ENCODE measurements around the gene ZNF205. TPM values are rescaled to one million over a fixed set of nuclear protein-coding genes. Genes with fewer than 3 reads are reported as not detected.

The ZNF205 gene
- total and polyA plus RNA-seq, 9 of the 15 experiments (the other 6 are each of a cell fraction or from before 2014, with no cell fraction given), result 2.4 to 11.8 (median 5.1) TPM; not detected in 2

GRCh38 chr16:3097266-3097665 lies 15.1 kb upstream of the ZNF205 start:
- no TSS peak for BruUV-seq (replicated peaks)
- Histone ChIP-seq H3K27me3 (ENCODE audit: control insufficient read depth in 2 of 2, insufficient read depth in 2 of 2, low read length in 2 of 2) (peaks cover 0 to 6% of the 10 kb centered on the region in 2 experiments; a peak in 2 of 5 replicates), H3K79me2 (ENCODE audit: control insufficient read depth, insufficient read depth, low read length) (no peaks in the 10 kb centered on the region), H3K9me3 (replicated peaks; ENCODE audit: control insufficient read depth, insufficient read depth, low read depth, low read length) (no peaks in the 10 kb centered on the region), H2AFZ (ENCODE audit: low read depth, low read length) (no peak overlapping the region), H3K9me1 (ENCODE audit: control insufficient read depth, insufficient read depth, low read length) (no peaks in the 10 kb centered on the region), H3K9ac (ENCODE audit: insufficient read depth in 1 of 2, low read depth in 2 of 2, low read length in 2 of 2) (no peak overlapping the region), H3K4me1 (replicated peaks in 1 of 2; ENCODE audit: control insufficient read depth in 2 of 2, insufficient read depth in 2 of 2, low read length in 2 of 2) (peaks cover 19 to 34% of the 10 kb centered on the region in 2 experiments), H3K4me2 (ENCODE audit: insufficient read depth, low read length) (no peak overlapping the region), H4K20me1 (replicated peaks; ENCODE audit: control insufficient read depth, insufficient read depth, low read length) (no peaks in the 10 kb centered on the region), H3K36me3 (ENCODE audit: control insufficient read depth, insufficient read depth, low read length) (no peaks in the 10 kb centered on the region), H3K4me3 (no peak overlapping the region), H3K27ac (ENCODE audit: extremely low read depth, low read depth, low read length) (no peak overlapping the region)
- in situ Hi-C loops (cut with MboI), result no loop called here
- ChIA-PET CTCF (ENCODE audit: low intra/inter-chr PET ratio) (no interaction called here), POLR2A (interaction anchor here (0.6 to 1.3 kb wide), 4 partner anchors 14 to 1342 kb away, joined by 3 to 4 read pairs (median 4); no protein-coding TSS in a partner anchor)
- 15% methylated on average over 8 of the region's 8 CpGs for WGBS (ENCODE audit: insufficient coverage, low coverage, missing lambda C conversion rate)
- no peak for DNase-seq (ENCODE audit: extremely low read depth in 1 of 4, low spot score in 3 of 4)
- FAIRE-seq, result no peak
- ATAC-seq, result no peak
- intact Hi-C loops (cut with micrococcal nuclease), result no loop called here
- TF ChIP-seq NFRKB (IDR thresholded peaks at IDR 0.05; ENCODE audit: low read depth) (no peak), RBM14 (IDR thresholded peaks at IDR 0.05; ENCODE audit: borderline replicate concordance, insufficient read depth, low read depth, low read length) (no peak), ZNF511 (CRISPR knock-in tag; IDR thresholded peaks at IDR 0.05) (no peak), ESRRB (CRISPR knock-in tag; IDR thresholded peaks at IDR 0.05; ENCODE audit: borderline replicate concordance) (no peak), C11orf30 (IDR thresholded peaks at IDR 0.05; ENCODE audit: low read depth) (no peak), ZNF318 (IDR thresholded peaks at IDR 0.05; ENCODE audit: borderline replicate concordance in 1 of 2, low read depth in 1 of 2) (no peak), RBM39 (optimal IDR thresholded peaks at IDR 0.05; ENCODE audit: low read depth, low read length) (no peak)
